ENCODE measurements around the gene TECRL.

TECRL gene

DNA sequence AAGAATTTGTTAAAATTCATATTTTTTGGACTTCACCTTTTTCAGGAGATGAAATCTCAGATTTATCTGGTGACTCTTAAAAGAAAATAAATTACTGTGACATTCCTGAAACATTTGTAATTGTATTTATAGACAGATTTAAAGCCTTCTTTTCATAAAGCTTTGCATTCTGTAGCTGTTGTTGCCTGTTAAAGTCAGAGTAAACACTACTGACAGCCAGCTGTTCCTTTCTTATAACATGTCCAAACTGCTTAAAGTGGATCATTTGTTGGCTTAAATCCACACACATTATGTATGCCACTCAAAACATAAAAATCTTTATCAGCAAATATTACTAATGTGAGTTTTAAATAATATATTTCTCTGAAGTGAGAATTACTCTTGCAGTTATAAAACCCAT is 157.5 kb downstream of the TECRL start:
- H3K4me1 Mint-ChIP-seq = no peaks in the 10 kb centered on the region
- no peaks in the 10 kb centered on the region for H3K27me3 Mint-ChIP-seq
- DNase-seq (no peak), ATAC-seq (no peak)
- no peak overlapping the region for H3K27ac Mint-ChIP-seq
- H3K4me3 Mint-ChIP-seq = no peak overlapping the region
- peaks cover 26% of the 10 kb centered on the region for H3K9me3 Mint-ChIP-seq
- H3K36me3 Mint-ChIP-seq (ENCODE audit: low read depth) = no peaks in the 10 kb centered on the region

DNA sequence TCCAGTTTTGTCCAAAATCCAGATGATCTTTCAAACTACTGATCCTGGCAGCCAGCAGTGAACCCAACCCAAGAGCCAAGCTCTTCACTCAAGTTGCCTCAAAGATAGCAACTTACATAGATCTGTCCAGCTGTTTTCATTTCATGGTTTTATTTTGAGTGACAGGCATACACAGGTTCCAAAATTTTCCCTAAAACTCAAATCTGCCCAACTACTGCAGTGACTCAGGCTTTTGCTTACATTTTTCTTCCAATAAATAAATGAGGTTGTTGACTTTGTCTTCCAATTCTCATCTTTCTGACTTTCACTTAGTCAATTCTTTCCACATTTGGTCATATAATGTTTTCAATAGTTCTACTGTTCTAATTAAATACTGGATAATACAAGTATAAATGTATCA is 158.8 kb downstream of the TECRL start:
- ATAC-seq (no peak), DNase-seq (no peak)
- Mint-ChIP-seq H3K4me3 (no peak overlapping the region), H3K9me3 (peaks cover 26% of the 10 kb centered on the region), H3K27ac (no peak overlapping the region), H3K4me1 (no peaks in the 10 kb centered on the region), H3K36me3 (ENCODE audit: low read depth) (no peaks in the 10 kb centered on the region), H3K27me3 (no peaks in the 10 kb centered on the region)

DNA sequence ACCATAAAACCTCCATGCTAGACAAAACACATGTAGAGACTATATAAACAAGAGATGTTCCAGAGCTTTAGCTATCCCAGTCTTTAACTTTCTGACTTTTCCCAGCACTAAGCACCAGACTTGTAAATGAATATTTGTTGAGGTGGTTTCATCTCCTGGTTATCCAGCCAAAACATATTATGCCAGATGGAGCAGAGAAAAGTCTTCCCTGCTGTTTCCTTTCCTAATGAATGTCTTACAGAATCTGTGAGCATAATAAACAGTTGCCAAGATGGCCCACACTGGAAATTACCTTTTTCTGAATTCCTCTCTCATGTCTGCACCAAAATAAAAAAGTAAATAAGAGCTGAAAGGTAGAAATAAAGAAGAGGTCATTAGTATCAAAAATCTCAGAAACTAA is 159.2 kb downstream of the TECRL start:
- no peaks in the 10 kb centered on the region for H3K4me1 Mint-ChIP-seq

DNA sequence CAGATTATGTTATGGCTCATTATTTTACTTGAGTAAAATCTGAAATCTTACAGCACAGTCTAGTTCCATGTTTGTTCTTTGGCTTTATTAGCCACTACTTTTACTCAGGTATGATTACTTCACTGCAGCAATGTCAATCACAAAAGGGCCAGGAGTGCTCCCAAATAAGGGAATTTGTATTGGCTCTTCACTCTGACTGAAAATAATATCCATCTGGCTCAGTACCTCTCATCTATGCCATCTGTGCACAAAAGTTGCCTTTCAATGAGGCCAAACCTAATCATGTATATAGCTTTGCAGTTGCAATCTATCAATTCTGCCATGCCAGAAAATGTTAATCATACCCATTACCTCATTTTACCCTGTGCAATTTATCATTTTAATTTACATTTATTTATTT is 161.1 kb downstream of the TECRL start:
- H3K27me3 Mint-ChIP-seq = no peaks in the 10 kb centered on the region
- H3K4me1 Mint-ChIP-seq = no peaks in the 10 kb centered on the region
- H3K4me3 Mint-ChIP-seq = no peak overlapping the region
- ATAC-seq (no peak), DNase-seq (no peak)
- H3K27ac Mint-ChIP-seq = no peak overlapping the region
- peaks cover 27% of the 10 kb centered on the region for H3K9me3 Mint-ChIP-seq
- no peaks in the 10 kb centered on the region for H3K36me3 Mint-ChIP-seq (ENCODE audit: low read depth)

More for the DNA sequence above, 159.2 kb downstream of the TECRL start:
- no peak overlapping the region for H3K27ac Mint-ChIP-seq
- H3K27me3 Mint-ChIP-seq = no peaks in the 10 kb centered on the region
- H3K4me3 Mint-ChIP-seq = no peak overlapping the region
- no peaks in the 10 kb centered on the region for H3K36me3 Mint-ChIP-seq (ENCODE audit: low read depth)
- no peak for ATAC-seq
- DNase-seq = no peak
- H3K9me3 Mint-ChIP-seq = peaks cover 22% of the 10 kb centered on the region

DNA sequence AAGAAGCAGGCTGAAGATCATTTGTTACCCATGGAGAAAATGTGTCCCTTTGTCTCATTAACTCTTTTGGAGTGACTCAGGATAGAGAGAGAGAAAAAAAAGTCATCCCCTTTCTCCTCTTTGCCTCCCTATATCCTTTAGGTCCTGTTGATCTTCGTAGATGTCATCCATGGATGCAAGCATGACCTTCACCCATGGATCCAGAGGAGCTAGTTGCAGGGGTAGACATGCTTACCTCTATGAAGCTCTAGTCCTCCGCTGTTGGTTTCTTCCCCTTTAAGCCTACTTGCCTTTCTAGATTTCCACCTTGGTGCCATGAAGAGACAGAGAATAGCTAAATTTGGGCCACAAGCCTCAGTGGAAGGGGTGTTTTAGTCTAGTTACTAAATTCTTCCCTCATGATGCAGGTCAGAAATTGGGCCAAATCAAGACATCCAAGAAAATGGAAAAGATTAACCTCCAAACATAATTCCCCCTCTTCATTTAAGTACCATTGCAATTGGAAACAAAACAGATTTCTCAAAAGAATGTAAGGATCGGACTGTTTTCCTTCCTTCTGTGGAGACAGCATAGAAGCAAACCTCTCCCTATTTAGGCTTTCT is 178.4 kb downstream of the TECRL start:
- peaks cover 35% of the 10 kb centered on the region for H3K9me3 Mint-ChIP-seq
- no peak overlapping the region for H3K4me3 Mint-ChIP-seq
- H3K27ac Mint-ChIP-seq = no peak overlapping the region
- peaks cover 7% of the 10 kb centered on the region for H3K36me3 Mint-ChIP-seq (ENCODE audit: low read depth)
- no peaks in the 10 kb centered on the region for H3K4me1 Mint-ChIP-seq
- H3K27me3 Mint-ChIP-seq = no peaks in the 10 kb centered on the region
- DNase-seq (no peak), ATAC-seq (no peak)

Data from activated naive CD8-positive, alpha-beta T cell treated with anti-CD3 and anti-CD28 coated beads, Interleukin-2, amount 50 U/mL, for 24 hours (primary cell).